RKO (cell line): Measurements from ENCODE around the gene KCNIP1.

Source experiments
- DNase-seq: peaks from one replicate; pipeline ENCODE4 v3.0.0-alpha.2; 2016; ENCODE audit warnings: low spot score

KCNIP1 gene

DNA sequence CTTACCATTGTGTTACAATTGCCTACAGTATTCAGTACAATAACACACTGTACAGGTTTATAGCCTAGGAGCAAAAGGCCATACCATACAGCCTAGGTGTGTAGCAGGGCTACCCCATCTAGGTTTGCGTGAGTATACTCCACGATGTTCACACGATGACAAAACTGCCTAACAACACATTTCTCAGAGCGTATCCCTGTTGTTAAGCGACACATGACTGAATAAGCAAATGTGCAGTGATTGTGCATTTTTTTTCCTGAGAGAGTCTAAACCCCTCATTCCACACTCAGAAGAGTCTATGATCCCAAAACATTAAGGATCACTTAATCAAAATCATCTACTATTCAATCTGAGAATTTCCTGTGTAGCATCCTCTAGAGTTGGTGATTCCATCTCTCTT lies 211.3 kb downstream of the KCNIP1 start:
- no peak for DNase-seq

DNA sequence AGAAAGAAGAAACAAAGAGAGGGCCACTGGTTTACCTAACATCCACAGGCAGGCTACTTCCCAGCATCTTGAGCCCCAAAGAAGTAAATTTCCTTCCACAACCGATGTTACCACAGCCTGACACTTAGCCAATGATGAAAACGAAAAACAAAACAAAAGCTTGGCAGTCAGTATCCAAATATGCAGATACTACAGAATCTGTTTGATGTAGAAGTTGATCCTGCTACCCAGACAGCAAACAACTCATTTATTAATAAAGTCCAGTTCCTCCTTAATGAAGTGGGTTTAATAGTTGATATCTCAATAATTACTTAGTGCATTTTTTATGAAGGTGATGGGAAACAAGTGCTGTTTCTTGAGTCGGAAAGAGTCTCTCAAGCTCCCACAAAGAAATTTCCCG lies 212.6 kb downstream of the KCNIP1 start:
- DNase-seq = no peak

DNA sequence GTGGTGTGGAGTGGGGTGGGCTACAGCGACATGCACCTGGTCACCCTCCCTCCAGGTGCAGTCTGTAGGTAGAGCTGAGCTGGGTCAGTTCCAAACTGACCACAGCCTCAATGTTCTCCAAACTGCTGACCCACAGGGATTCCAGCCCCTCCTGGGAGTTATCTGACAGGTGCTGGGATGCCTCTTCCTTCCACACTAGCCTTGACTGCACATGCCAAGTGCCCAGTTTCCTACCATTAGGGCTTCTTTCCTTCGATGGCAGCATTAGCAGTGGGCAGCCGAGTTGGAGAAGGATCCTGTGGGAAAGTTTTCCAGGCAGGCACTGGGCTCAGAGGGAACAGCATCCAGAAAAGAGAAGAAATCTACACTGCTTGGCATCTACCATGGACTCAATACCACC lies 215.7 kb downstream of the KCNIP1 start:
- DNase-seq = no peak

DNA sequence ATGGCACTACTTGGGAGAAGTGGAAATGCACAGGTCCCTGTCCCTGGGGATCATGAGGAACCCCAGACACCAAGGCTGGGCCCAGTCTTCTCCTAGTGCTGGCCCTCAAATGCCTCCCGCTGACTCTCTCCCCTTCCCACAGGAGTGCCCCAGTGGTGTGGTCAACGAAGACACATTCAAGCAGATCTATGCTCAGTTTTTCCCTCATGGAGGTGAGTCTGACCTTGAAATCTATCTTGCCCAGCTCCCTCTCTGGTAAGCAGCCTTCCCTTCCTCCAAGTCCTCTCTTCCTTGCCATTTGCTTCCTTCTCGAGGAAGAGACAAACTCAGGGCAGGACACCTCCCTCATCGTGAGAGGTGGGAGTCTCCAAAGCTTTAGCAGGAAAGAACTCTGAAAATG lies 216.4 kb downstream of the KCNIP1 start:
- no peak for DNase-seq

DNA sequence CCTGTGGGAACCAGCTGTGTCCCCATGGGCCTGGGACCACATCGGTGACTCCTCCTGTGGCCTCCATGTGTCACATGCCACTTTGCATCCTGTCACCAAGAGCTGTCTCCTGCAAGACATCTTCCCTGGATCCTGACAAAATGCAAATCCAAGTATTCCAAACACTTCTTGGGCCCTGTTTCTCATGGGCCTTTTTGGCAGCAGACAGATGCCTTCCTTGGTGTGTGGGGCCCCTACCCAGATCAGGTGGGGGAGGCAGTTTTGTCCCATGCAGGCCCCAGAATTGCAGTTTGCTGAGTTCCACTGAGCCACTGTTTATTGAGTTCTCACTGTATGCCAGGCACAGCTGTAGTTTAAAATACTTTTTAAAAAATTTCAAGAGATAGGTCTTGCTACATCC lies 217.2 kb downstream of the KCNIP1 start:
- no peak for DNase-seq

DNA sequence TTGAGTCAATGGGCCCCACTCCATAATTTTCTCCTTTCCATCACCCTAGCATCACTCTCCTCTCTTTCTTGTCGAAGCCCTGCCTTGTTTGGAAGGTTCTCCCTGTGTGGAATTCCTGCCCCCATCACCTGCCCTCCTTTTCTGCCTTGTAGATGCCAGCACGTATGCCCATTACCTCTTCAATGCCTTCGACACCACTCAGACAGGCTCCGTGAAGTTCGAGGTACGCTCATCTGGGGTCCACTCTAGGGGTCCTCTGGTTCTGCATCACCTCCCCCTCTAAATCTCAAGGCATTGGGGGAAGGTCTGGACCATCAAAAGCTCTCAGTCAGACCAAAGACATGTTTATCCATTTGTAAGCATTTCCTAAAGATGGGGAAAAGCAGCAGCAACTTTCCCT lies 217.9 kb downstream of the KCNIP1 start:
- DNase-seq = no peak

DNA sequence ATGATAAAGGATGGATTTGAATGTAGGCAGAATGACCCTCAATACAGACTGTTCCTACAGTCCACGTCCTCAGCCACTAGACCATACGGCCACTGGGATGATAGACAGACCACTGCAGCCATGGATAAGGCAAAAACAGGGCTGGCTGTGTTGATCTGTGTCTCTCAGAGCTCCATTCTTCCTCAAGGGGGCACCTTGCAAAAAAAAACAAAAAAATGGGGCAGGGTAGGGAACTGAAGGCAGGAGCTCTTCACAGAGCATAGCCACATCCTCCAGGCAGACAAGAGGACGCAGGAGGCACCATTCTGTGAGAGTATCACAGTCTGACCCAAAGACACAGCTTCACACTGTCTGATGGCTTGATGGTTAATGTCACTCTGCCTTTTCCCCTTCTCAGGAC lies 218.5 kb downstream of the KCNIP1 start:
- DNase-seq = no peak

DNA sequence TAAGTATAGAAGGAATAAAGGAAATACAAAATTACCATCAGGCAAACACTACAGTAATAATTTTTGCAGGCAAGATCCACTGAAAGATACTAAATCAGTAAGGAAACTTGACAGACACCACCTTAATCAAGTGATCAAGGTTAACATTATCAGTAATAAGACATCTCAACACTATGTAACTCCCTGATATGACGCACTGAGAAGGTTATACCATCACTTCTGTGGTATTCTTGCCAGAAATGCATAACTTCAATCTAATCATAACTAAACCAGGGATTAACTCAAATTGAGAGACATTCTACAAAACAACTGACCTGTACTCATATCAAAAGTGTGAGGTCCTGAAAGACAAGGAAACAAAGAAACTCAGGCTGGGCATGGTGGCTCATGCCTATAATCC lies 227.2 kb downstream of the KCNIP1 start:
- no peak for DNase-seq

DNA sequence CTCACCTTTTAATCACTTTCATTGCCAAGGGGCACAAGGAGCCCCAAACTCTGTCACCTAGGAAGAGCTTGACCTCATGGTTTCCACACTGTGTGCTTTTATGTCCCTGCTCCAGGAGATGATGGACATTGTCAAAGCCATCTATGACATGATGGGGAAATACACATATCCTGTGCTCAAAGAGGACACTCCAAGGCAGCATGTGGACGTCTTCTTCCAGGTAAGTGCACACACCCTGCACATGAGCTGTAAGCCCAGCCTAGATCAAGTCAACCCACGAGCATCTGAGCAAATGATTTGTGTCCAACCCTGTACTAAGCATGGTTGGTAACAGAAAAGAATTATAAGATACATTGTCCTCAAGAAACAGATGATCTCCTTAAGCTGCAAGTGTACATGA lies 228.9 kb downstream of the KCNIP1 start:
- no peak for DNase-seq

DNA sequence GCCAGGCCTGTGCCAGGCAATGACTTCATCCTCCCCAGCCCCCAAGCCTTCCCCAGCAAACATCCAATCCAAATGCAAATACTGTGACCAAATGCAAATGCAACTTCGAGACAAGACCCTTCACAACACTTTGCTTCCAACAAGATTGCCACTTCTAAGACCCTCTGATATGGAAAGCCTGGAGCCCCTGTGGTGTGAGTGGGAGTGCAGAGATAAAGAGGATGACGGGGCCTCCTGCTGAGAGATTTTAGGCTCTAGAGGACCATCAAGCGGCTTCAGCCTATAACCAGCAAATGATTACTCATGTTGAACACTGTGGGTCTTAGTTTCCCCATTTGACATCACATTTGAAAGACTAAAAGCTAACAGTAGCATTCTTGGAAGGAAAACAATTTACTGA lies 233.1 kb downstream of the KCNIP1 start:
- no peak for DNase-seq

DNA sequence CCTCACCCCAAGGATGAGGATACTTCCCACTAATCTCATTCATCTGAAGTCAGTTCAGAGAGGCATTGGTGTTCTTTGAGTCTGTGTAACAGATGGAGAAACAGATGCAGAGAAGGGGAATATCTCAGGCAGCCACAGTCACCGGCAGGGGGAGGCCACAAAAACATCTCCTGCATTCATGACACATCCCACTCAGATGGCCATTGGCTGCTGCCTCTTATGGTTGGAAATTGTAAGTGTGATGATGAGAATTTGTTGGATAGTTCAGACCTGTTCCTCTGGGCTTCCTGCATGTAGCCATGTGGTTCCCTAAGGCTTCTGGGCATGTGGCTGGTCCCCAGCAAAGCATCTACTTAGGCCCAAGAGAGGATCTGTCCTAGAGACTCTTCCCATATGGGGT lies 233.8 kb downstream of the KCNIP1 start:
- DNase-seq = no peak

DNA sequence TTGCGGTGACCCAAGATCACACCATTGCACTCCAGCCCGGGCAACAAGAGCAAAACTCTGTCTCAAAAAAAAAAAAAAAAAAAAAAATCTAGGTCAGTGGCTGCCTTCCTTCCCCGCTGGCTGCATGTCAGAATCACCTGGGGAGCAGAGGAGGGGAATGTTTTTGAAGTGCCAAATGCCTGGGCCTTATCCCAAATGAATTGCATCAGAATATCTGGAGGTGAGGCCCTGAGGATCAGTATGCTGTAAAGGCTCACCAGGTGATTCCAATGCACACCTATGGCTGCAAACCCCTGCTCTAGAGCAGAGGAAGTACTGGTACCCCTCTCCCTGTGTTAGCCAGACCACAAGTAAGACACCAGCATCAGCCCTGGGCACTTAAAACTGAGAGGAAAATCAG lies 235.0 kb downstream of the KCNIP1 start:
- no peak for DNase-seq

DNA sequence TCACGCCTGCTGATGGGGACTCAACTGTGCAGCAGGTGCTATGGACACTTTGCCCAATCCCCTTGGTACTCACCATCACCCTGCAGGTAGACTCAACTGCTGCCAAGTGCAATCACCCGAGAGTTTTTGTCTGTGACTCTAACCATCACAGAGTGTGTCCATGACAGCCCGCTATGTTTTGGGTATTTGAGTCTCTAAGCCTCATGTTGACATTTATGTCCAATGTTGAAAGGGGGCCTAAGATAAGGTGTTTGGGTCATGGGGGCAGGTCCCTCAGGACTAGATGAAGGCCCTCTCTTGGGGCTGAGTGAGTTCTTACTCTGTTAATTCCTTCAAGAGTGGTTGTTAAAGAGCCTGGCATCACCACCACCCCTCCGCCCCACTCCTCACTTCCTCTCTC lies 235.6 kb downstream of the KCNIP1 start:
- no peak for DNase-seq

DNA sequence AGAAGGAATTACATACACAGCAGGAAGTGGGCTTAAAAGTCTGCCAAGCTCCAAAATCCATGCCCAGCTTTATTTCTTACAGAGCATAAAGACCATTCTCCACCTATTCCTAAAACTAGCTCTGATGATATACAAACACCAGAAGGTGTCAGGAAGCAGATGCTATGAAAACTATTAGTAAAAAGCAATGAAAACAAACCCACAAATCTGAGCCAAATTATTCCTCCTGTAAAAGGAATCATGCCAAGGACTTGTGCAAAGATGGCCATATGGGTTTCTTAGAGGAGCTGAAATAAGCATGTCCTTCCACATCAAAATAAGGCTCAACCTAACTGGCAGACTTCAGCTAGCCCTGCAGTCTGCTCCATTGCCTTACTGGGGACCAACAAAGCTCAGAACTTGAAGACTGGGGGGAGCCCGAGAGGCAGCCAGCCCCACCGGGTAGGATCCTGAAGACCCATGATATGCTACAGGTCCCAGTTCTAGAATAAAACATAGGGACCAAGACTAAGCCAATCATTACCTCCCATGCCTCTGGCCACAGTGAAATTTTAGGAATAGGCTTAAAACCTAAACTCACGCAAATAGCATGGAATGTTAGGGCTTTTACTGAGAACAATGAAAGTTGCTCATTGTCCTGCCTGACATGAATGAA lies 236.9 kb downstream of the KCNIP1 start:
- DNase-seq = no peak

DNA sequence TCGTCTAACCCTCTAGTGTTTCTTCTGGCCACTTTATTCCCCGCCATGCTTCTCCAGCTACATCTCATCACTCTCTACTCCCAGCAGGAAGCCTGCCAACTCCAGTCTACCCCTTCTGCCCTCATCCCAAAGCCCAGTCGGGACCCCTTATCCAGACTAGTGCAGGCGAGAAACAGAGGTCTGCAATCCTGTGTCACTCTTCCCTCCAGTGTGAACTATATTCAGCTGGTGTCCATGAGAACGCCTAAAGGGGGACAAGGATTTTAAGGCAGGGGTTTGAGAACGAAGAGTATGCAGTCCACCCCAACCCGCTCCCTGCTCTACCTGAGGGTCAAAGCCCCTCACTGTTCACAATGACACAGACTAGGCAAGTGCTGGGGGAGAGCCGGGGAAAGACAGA lies 238.0 kb downstream of the KCNIP1 start:
- no peak for DNase-seq

DNA sequence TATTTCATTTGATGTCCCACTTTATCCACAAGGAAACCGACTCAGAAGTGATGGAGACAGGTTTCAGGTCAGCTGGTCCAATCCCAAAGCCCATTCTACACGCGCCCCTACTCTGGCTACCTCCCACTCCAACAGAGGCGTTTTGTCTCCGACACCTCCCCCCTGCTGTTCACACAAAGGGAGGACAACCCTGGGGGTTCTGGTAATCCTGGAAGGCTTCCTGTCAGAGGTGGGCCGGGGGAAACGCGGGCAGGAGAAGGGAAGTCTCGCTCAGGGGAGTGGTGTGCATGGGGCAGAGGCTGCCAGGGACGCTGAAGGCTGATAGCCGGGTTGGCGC lies 240.0 kb downstream of the KCNIP1 start:
- no peak for DNase-seq

DNA sequence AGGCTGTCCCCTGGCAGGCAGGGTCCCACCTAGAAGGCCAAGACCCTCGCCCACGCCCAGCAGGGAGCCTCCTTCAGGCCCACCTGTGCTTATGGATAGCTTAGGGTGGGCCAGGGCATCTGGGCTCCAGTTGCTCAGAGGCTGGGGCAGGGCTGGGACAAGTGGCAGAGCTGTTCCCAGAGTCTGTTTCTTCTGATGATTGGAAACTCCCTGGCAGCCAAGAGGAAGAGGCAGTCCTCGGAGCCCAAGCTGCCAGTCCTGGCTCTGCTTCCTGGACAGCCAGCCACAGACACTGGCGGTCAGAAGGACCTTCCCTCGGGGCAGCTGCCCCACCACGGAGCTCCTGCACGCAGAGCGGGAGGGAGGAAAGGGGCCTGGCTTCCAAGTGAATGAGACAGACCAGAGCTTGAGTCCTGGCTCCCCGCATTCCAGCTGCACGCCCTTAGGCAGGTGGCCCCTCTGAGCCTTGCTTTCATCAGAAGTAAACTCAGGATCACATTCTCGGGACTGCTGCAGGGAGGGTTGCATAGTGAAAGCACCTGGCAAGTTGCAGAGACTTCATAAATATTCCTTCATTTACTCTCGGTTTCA lies 241.8 kb downstream of the KCNIP1 start:
- no peak for DNase-seq

DNA sequence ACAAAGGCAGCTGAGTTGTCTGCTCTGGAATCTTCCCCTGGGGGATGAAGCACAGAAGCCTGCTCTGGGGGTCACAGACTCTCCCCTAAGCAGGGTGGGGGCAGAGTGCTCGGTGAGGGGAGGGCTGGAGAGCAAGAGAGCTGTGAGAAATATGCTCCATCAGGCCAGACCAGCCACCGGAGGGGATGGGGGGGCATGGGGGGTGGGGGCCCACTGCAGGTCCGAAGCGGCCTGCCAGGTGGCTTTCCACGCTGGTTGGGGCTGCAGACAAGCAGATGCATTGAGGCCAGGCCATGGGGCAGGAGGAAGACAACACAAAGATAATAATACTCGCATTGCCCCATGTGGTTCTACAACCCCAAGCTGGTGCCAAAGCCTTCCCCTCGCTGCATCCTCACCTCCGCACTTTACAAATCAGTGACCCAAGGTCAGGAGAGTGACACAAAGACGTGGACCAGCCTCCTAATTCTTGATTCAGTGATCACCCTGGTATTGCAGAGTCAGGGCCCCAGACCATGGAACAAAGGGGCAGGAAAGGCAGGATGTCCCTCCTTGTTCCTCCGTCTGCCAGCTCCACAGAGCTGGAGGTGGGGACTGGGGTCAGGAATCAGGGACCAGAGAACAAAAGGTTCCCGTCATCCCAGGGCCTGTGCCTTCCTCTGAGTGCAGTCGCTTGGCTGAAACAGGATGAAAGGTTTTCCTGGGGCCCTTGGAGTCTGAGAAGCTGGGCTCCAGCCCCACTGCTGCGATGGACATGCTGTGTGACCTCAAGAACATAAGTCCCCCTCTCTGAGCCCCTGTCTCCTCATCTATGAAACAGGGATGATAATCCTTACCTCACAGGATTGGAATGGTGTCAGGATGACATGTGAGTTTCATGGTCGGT lies 242.5 kb downstream of the KCNIP1 start:
- DNase-seq = no peak

DNA sequence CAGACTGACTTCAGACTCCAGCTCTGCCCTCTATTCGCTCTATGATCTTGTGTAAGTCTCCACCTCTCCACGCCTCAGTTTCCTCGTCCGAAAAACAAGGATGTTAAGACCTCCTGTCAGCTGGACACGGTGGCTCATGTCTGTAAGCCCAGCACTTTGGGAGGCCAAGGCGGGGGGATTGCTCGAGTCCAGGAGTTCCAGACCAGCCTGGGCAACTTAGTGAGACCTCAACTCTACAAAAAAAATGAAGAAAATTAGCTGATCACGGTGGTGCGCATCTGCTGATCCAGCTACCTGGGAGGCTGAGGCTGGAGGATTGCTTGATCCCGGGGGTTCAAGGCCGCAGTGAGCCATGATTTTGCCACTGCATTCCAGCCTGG lies 243.1 kb downstream of the KCNIP1 start:
- no peak for DNase-seq

DNA sequence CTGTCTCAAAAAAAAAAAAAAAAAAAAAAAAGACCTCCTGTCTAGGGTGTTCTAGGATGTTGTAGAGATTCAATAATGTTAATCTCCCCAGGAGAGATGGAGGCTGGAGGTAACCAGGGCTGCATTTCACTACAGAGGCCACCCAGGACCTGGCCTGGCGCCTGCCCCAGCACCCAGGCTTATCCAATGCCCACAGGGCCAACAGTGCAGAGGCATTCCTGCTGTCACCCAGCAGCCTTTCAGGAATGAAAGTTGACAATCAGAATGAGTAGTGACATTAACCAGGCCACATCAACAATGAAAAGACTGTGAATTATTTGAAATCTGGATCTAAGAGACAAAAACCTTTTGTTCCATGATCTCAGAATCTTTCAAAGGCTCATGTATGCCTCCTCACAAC lies 243.5 kb downstream of the KCNIP1 start:
- DNase-seq = no peak

DNA sequence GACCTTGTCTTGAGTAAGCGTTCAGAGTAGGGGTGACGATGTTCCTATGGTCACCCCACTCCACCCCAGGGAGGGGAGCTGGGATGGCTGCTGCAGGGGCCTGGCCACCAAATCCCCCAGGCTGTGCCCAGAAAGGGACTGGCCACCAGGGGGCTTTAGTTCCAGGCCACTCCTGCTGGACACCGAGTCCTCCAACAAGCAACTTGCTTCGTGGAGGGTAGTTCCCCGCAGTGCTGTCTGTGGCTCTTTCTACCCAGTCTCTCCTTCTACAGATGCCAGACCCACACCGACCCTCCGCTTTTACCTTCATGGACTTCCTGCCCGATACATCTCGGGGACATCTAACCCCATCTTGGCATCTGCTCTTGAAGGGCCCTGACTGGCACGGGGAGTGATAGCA lies 244.0 kb downstream of the KCNIP1 start:
- DNase-seq = no peak

DNA sequence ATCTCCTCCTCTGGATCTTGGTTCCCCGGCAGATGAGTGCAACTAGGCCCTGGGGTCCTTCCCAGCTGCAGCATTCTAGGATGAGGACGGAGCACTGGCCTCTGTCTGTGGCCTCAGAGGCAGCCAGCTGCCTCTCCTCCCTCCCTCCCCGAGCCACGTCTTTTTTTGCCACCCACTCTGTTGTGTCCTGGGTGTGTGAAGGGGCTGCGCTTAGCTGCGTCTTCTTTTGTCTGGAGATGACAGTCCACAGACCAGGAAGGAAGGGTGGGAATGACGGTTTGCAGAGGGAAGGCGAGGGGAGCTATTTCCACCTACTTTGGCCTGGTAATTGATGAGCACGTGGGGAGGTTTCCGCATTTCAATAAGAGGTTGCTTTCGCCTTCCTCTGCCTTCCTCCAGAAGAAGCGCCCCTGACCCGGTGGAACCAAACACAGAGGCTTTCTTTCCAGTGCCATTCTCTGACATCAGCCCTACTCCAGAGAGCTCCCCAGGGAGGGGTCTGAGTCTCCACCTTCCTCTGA lies 245.2 kb downstream of the KCNIP1 start:
- no peak for DNase-seq

DNA sequence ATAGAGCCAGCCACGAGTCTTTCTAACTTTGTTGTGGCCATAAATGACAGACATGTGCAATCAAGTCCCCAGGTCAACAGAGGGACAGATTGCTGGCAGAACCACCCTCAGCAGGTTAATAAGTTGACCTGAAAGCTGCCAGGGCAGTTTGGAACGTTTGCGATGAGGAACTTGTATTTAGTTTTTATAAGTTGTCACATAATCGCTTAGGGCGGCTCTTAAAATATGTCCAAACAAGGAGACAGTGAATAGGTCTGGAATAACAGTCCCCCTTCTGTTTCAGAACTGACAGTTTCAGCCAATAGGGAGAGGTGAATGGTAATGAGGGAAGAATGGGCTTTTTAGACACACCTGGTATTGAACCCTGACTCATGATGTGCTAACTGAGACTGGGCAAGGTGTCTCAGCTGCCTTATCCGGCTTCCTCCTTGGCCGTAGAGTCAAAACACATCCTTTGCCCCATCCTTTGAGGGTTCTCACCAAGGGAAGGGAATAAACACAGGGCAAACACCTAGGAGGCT lies 246.2 kb downstream of the KCNIP1 start:
- no peak for DNase-seq
